ENCODE measurements around the gene RECK. TPM values are rescaled to one million over a fixed set of nuclear protein-coding genes. Genes with fewer than 3 reads are reported as not detected.
"Not testable (repeated sequence)": the region's sequence is repeated elsewhere in the genome, so short reads cannot be mapped to it uniquely, and the experiment has no call there.

Gene RECK
- total RNA-seq, 2 experiments from 2014 or later: 9.3 to 9.8 TPM

- Histone ChIP-seq H3K4me3 (ENCODE audit: low read length) (no peak overlapping the region), H3K4me1 (ENCODE audit: insufficient read depth, low read length) (peaks cover 37% of the 10 kb centered on the region), H3K9me3 (ENCODE audit: control insufficient read depth in 1 of 2, insufficient read depth in 1 of 2, low read length in 2 of 2) (no peaks in the 10 kb centered on the region), H3K36me3 (ENCODE audit: insufficient read depth, low read length) (peaks cover 27% of the 10 kb centered on the region), H3K27me3 (ENCODE audit: control insufficient read depth in 1 of 2, insufficient read depth in 2 of 2, low read length in 2 of 2) (no peaks in the 10 kb centered on the region), H3K27ac (ENCODE audit: low read depth in 1 of 2, low read length in 2 of 2) (no peak overlapping the region)
- CTCF ChIA-PET: interaction anchor here (0.7 kb wide), 1 partner anchor 13 kb away, joined by 4 read pairs; the partner anchor contains the start of gene CCIN
- peaks cover 48% of the 10 kb centered on the region for H3K36me3 Mint-ChIP-seq (ENCODE audit: low read depth)
- no peak for ATAC-seq (ENCODE audit: poor library complexity)
- no peaks in the 10 kb centered on the region for H3K9me3 Mint-ChIP-seq
- POLR2A ChIA-PET: no interaction called here
- no peak for TF ChIP-seq CTCF (IDR thresholded peaks at IDR 0.05)
- no peak overlapping the region for H3K4me3 Mint-ChIP-seq
- intact Hi-C loops (cut with DNase I, micrococcal nuclease): no loop called here
- H3K4me1 Mint-ChIP-seq (ENCODE audit: low read depth): peaks cover 35% of the 10 kb centered on the region
- H3K27me3 Mint-ChIP-seq: no peaks in the 10 kb centered on the region
- DNase-seq: no peak
- H3K27ac Mint-ChIP-seq: no peak overlapping the region
These were observed 119.4 kb downstream of the RECK start for GRCh38 chr9:36156116-36156515.

GRCh38 chr9:36158122-36158521, 121.4 kb downstream of the RECK start:
- Histone ChIP-seq H3K9me3 (ENCODE audit: control insufficient read depth in 1 of 2, insufficient read depth in 1 of 2, low read length in 2 of 2) (no peaks in the 10 kb centered on the region), H3K27me3 (ENCODE audit: control insufficient read depth in 1 of 2, insufficient read depth in 2 of 2, low read length in 2 of 2) (no peaks in the 10 kb centered on the region), H3K27ac (ENCODE audit: low read depth in 1 of 2, low read length in 2 of 2) (no peak overlapping the region), H3K4me1 (ENCODE audit: insufficient read depth, low read length) (peaks cover 17% of the 10 kb centered on the region), H3K4me3 (ENCODE audit: low read length) (no peak overlapping the region), H3K36me3 (ENCODE audit: insufficient read depth, low read length) (peaks cover 42% of the 10 kb centered on the region)
- TF ChIP-seq CTCF (IDR thresholded peaks at IDR 0.05): no peak
- CTCF ChIA-PET: interaction anchor here (1.3 kb wide), 1 partner anchor 18 kb away, joined by 3 read pairs; no protein-coding TSS in a partner anchor
- H3K27ac Mint-ChIP-seq: no peak overlapping the region
- H3K36me3 Mint-ChIP-seq (ENCODE audit: low read depth): peaks cover 48% of the 10 kb centered on the region
- POLR2A ChIA-PET: no interaction called here
- no peaks in the 10 kb centered on the region for H3K27me3 Mint-ChIP-seq
- ATAC-seq (ENCODE audit: poor library complexity) (no peak), DNase-seq (no peak)
- no peak overlapping the region for H3K4me3 Mint-ChIP-seq
- H3K9me3 Mint-ChIP-seq: no peaks in the 10 kb centered on the region
- intact Hi-C loops (cut with DNase I, micrococcal nuclease): no loop called here
- peaks cover 22% of the 10 kb centered on the region for H3K4me1 Mint-ChIP-seq (ENCODE audit: low read depth)

GRCh38 chr9:36158917-36159316, 122.2 kb downstream of the RECK start:
- intact Hi-C loops (cut with DNase I, micrococcal nuclease): no loop called here
- H3K36me3 ChIP-seq (ENCODE audit: insufficient read depth, low read length): peaks cover 42% of the 10 kb centered on the region
- POLR2A ChIA-PET: no interaction called here
- no peak overlapping the region for H3K4me3 ChIP-seq (ENCODE audit: low read length)
- H3K27me3 Mint-ChIP-seq: no peaks in the 10 kb centered on the region
- no peaks in the 10 kb centered on the region for H3K9me3 ChIP-seq (ENCODE audit: control insufficient read depth in 1 of 2, insufficient read depth in 1 of 2, low read length in 2 of 2)
- H3K9me3 Mint-ChIP-seq: no peaks in the 10 kb centered on the region
- no peaks in the 10 kb centered on the region for H3K27me3 ChIP-seq (ENCODE audit: control insufficient read depth in 1 of 2, insufficient read depth in 2 of 2, low read length in 2 of 2)
- H3K27ac Mint-ChIP-seq: no peak overlapping the region
- H3K27ac ChIP-seq (ENCODE audit: low read depth in 1 of 2, low read length in 2 of 2): no peak overlapping the region
- H3K4me3 Mint-ChIP-seq: no peak overlapping the region
- DNase-seq (no peak), ATAC-seq (ENCODE audit: poor library complexity) (no peak)
- CTCF ChIA-PET: interaction anchor here (1.8 kb wide), 1 partner anchor 56 kb away, joined by 7 read pairs; no protein-coding TSS in a partner anchor
- peaks cover 15% of the 10 kb centered on the region for H3K4me1 Mint-ChIP-seq (ENCODE audit: low read depth)
- peaks cover 48% of the 10 kb centered on the region for H3K36me3 Mint-ChIP-seq (ENCODE audit: low read depth)
- TF ChIP-seq CTCF (IDR thresholded peaks at IDR 0.05): no peak
- H3K4me1 ChIP-seq (ENCODE audit: insufficient read depth, low read length): peaks cover 9% of the 10 kb centered on the region

GRCh38 chr9:36159509-36159908, 122.8 kb downstream of the RECK start:
- intact Hi-C loops (cut with DNase I, micrococcal nuclease); H3K27me3 ChIP-seq (ENCODE audit: control insufficient read depth in 1 of 2, insufficient read depth in 2 of 2, low read length in 2 of 2); H3K4me1 Mint-ChIP-seq (ENCODE audit: low read depth); H3K4me3 ChIP-seq (ENCODE audit: low read length); H3K4me3 Mint-ChIP-seq; DNase-seq; H3K9me3 Mint-ChIP-seq; H3K9me3 ChIP-seq (ENCODE audit: control insufficient read depth in 1 of 2, insufficient read depth in 1 of 2, low read length in 2 of 2); H3K27ac Mint-ChIP-seq; H3K4me1 ChIP-seq (ENCODE audit: insufficient read depth, low read length); POLR2A ChIA-PET; ATAC-seq (ENCODE audit: poor library complexity); H3K27ac ChIP-seq (ENCODE audit: low read depth in 1 of 2, low read length in 2 of 2); H3K27me3 Mint-ChIP-seq: not testable (repeated sequence)
- CTCF ChIA-PET: interaction anchor here (1.8 kb wide), 1 partner anchor 57 kb away, joined by 7 read pairs; no protein-coding TSS in a partner anchor
- H3K36me3 ChIP-seq (ENCODE audit: insufficient read depth, low read length): peaks cover 40% of the 10 kb centered on the region
- H3K36me3 Mint-ChIP-seq (ENCODE audit: low read depth): peaks cover 42% of the 10 kb centered on the region

GRCh38 chr9:36160126-36160525, 123.4 kb downstream of the RECK start:
- H3K4me1 ChIP-seq (ENCODE audit: insufficient read depth, low read length); H3K4me3 Mint-ChIP-seq; H3K4me1 Mint-ChIP-seq (ENCODE audit: low read depth); POLR2A ChIA-PET; H3K27me3 Mint-ChIP-seq; ATAC-seq (ENCODE audit: poor library complexity); H3K27ac ChIP-seq (ENCODE audit: low read depth in 1 of 2, low read length in 2 of 2); DNase-seq; H3K27me3 ChIP-seq (ENCODE audit: control insufficient read depth in 1 of 2, insufficient read depth in 2 of 2, low read length in 2 of 2); H3K9me3 ChIP-seq (ENCODE audit: control insufficient read depth in 1 of 2, insufficient read depth in 1 of 2, low read length in 2 of 2); H3K9me3 Mint-ChIP-seq; H3K4me3 ChIP-seq (ENCODE audit: low read length): not testable (repeated sequence)
- CTCF ChIA-PET: interaction anchor here (1.8 kb wide), 1 partner anchor 57 kb away, joined by 7 read pairs; no protein-coding TSS in a partner anchor
- intact Hi-C loops (cut with DNase I, micrococcal nuclease): loop anchor here in 1 of 2 experiments (5.0 to 10.0 kb wide), 2 partner anchors 33 to 205 kb away; partner anchors contain the start of gene OR2S2
- peaks cover 36% of the 10 kb centered on the region for H3K36me3 ChIP-seq (ENCODE audit: insufficient read depth, low read length)
- peaks cover 36% of the 10 kb centered on the region for H3K36me3 Mint-ChIP-seq (ENCODE audit: low read depth)
- H3K27ac Mint-ChIP-seq: peak overlapping the region; percentile 27
